ENCODE results near the gene CCDC127. TPM values are rescaled to one million over a fixed set of nuclear protein-coding genes. Genes with fewer than 3 reads are reported as not detected.
A peak's percentile ranks its signal among the peaks of the same experiment; 100 is the strongest.

Gene CCDC127
- total RNA-seq, 1 donor from 2014 or later = 10.1 TPM

DNA sequence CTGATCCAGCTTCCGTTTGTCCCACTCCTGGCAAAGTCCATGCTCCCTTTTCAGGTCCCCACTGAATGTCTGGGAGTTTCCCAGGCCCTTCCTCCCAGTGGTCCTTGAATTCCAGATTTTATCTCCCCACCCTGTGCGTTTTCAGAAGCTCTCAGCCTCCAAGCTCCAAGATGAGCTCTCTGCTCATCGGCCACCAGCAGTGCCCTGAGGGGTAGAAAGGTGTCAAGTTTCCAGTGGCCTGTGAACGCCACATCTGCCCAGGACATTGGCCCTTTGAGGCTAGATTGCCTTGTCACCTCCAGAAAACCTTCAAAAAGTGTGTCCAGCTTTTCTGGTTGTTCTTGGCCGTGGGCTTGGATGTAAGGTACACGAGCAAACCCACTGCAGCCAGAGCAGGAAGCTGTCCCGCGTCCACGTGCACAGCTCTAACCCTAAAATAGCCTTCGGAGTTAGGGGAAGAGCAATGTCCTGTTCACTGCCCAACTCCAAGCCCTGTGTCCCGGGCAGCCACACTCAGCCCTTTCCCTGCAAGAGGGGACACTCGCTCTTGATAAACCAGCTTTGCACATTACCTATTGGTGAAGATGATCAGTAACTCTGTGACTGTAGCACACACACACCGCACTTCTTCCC, 37.6 kb downstream of the CCDC127 start:
- H3K4me3 Mint-ChIP-seq (ENCODE audit: low read depth) = no peak overlapping the region
- no peak overlapping the region for H3K27ac Mint-ChIP-seq
- peaks cover 14% of the 10 kb centered on the region for H3K36me3 Mint-ChIP-seq (ENCODE audit: insufficient read depth)
- TF ChIP-seq CTCF (IDR thresholded peaks at IDR 0.05; ENCODE audit: unreplicated experiment) = no peak
- H3K27me3 Mint-ChIP-seq = no peaks in the 10 kb centered on the region
- no peak for DNase-seq (ENCODE audit: low spot score, unreplicated experiment)
- H3K9me3 Mint-ChIP-seq (ENCODE audit: low read depth) = no peaks in the 10 kb centered on the region
- no peaks in the 10 kb centered on the region for H3K4me1 Mint-ChIP-seq (ENCODE audit: low read depth)

DNA sequence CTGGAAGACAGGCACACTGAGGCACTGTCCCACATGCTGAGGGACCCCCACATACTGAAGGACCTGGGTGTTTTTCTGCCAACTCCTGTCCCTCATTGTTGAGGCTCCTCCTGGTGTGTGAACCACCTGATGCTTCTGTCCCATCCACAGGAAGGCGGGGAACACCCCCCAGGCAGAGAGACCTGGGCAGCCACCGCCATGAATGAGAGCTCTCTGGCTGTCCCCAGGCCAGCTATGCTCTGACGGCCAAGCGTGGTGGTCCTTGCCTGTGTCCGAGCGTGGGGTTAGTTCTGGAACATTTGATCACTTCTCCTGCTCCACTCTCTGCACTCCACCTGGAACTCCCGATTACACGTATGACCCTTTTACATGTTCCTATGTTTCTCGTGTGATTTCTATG, 38.6 kb downstream of the CCDC127 start:
- no peak for TF ChIP-seq CTCF (IDR thresholded peaks at IDR 0.05; ENCODE audit: unreplicated experiment)
- Mint-ChIP-seq H3K4me3 (ENCODE audit: low read depth) (no peak overlapping the region), H3K9me3 (ENCODE audit: low read depth) (no peaks in the 10 kb centered on the region)

GRCh38 chr5:178110-178509, 39.8 kb downstream of the CCDC127 start:
- H3K9me3 Mint-ChIP-seq (ENCODE audit: low read depth) = no peaks in the 10 kb centered on the region
- H3K36me3 Mint-ChIP-seq (ENCODE audit: insufficient read depth) = peaks cover 14% of the 10 kb centered on the region
- no peak overlapping the region for H3K27ac Mint-ChIP-seq
- TF ChIP-seq CTCF (IDR thresholded peaks at IDR 0.05; ENCODE audit: unreplicated experiment) = no peak
- H3K4me1 Mint-ChIP-seq (ENCODE audit: low read depth) = no peaks in the 10 kb centered on the region
- H3K27me3 Mint-ChIP-seq = no peaks in the 10 kb centered on the region
- no peak overlapping the region for H3K4me3 Mint-ChIP-seq (ENCODE audit: low read depth)
- no peak for DNase-seq (ENCODE audit: low spot score, unreplicated experiment)

More for the DNA sequence above, 38.6 kb downstream of the CCDC127 start:
- no peak for DNase-seq (ENCODE audit: low spot score, unreplicated experiment)
- Mint-ChIP-seq H3K27me3 (no peaks in the 10 kb centered on the region), H3K4me1 (ENCODE audit: low read depth) (no peaks in the 10 kb centered on the region), H3K27ac (no peak overlapping the region), H3K36me3 (ENCODE audit: insufficient read depth) (peaks cover 14% of the 10 kb centered on the region)

DNA sequence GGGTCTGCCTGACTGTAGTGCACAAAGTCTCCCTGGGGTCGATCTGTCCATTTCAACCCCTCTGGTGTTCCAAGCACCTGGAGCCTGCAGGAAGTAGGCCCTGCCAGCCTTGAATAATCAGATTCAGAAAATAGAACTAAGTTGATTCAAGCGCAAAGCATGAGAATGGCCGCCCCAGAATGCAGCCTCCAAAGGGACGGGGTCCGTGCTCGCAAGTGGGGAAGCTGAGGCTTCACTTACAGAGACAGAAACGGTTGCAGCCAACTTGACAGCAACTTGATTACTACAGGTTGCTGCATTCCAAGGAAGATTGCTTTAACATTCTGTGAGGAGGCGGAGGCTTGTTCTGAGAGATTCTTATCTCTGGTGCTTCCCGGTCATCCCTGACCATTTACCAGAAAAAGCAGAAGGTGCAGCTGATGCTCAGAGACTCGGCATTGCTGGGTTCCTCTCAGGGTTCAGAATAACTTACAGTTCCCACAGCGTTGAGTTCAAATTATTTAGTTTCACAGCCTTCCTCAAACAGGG, 41.6 kb downstream of the CCDC127 start:
- Mint-ChIP-seq H3K9me3 (ENCODE audit: low read depth) (no peaks in the 10 kb centered on the region), H3K4me1 (ENCODE audit: low read depth) (no peaks in the 10 kb centered on the region), H3K36me3 (ENCODE audit: insufficient read depth) (peaks cover 10% of the 10 kb centered on the region), H3K27me3 (no peaks in the 10 kb centered on the region), H3K4me3 (ENCODE audit: low read depth) (no peak overlapping the region), H3K27ac (no peak overlapping the region)
- TF ChIP-seq CTCF (IDR thresholded peaks at IDR 0.05; ENCODE audit: unreplicated experiment) = no peak
- DNase-seq (ENCODE audit: low spot score, unreplicated experiment) = no peak

DNA sequence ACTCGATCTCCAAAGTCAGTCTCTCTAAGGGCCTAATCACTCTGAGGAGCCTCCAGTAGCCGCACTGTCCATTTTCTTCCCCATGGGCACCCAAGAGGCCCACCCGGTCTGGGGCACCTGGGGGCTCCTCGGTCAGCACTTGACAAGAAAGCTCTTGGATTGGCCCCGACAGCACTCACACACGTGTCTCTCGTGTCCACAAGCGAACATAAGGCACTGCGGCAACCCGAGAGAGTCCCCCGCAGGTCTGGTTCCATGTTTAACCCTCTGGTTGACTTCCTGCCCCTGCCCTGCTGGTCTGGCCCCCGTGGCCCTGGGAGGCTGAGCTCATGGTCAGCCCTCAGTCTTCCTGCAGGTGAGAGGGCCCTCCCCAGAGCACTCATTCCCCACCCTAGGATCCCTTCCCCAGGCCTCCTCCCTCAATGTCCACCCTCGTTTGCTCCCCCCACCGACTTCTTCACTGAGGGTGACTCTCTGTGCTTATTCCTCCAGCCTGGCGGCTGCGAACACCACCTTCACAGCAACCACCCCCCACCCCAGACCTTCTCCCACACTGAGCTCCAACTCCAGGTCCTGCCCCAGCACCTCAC, 43.0 kb downstream of the CCDC127 start:
- Mint-ChIP-seq H3K4me3 (ENCODE audit: low read depth) (no peak overlapping the region), H3K9me3 (ENCODE audit: low read depth) (no peaks in the 10 kb centered on the region), H3K27ac (peak overlapping the region; percentile 80), H3K27me3 (no peaks in the 10 kb centered on the region), H3K4me1 (ENCODE audit: low read depth) (no peaks in the 10 kb centered on the region), H3K36me3 (ENCODE audit: insufficient read depth) (peaks cover 10% of the 10 kb centered on the region)
- no peak for DNase-seq (ENCODE audit: low spot score, unreplicated experiment)
- TF ChIP-seq CTCF (IDR thresholded peaks at IDR 0.05; ENCODE audit: unreplicated experiment) = no peak
